ENCODE measurements around the gene ABHD16B. TPM values are rescaled to one million over a fixed set of nuclear protein-coding genes. Genes with fewer than 3 reads are reported as not detected.
A peak's percentile ranks its signal among the peaks of the same experiment; 100 is the strongest.

The ABHD16B gene
- total and polyA plus RNA-seq, 2 of the 13 experiments (the other 11 are each of a cell fraction or from before 2014, with no cell fraction given), result not detected

DNA sequence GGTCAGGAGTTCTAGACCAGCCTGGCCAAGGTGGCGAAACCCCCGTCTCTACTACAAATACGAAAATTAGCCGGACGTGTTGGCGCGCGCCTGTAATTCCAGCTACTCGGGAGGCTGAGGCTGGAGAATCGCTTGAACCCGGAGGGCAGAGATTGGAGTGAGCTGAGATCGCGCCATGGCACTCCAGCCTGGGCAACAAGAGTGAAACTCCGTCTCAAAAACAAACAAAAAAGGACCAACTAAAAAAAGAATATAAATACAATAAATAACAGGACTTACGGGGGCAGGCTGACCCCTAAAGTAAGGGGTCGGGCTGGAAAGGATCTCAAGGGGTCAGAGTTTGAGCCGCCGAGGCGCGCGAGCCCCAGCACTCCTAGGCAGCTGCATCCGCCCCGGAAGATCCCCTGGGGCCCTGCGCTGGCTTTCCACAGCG lies 3.3 kb downstream of the ABHD16B start (continued):
- TF ChIP-seq CBX1 (IDR thresholded peaks at IDR 0.05; ENCODE audit: low read depth), result no peak
- TF ChIP-seq ZNF136 (CRISPR knock-in tag; IDR thresholded peaks at IDR 0.05; ENCODE audit: low read depth), result peak; percentile 71; the same call in 1 of the 2 replicates
- 0 out of 2 replicates have a peak, but pooled peaks have one; percentile 28 for TF ChIP-seq MED13 (CRISPR knock-in tag; IDR thresholded peaks at IDR 0.05)
- TF ChIP-seq BRCA1 (CRISPR knock-in tag; IDR thresholded peaks at IDR 0.05), result peak; percentile 92; the same call in 1 of the 2 replicates
- no peak for TF ChIP-seq ZFP1 (CRISPR knock-in tag; IDR thresholded peaks at IDR 0.05)
- no peak for TF ChIP-seq CBX5 (CRISPR knock-in tag; IDR thresholded peaks at IDR 0.05; ENCODE audit: borderline replicate concordance)
- TF ChIP-seq, protein P1, sequence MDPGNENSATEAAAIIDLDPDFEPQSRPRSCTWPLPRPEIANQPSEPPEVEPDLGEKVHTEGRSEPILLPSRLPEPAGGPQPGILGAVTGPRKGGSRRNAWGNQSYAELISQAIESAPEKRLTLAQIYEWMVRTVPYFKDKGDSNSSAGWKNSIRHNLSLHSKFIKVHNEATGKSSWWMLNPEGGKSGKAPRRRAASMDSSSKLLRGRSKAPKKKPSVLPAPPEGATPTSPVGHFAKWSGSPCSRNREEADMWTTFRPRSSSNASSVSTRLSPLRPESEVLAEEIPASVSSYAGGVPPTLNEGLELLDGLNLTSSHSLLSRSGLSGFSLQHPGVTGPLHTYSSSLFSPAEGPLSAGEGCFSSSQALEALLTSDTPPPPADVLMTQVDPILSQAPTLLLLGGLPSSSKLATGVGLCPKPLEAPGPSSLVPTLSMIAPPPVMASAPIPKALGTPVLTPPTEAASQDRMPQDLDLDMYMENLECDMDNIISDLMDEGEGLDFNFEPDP (CRISPR knock-in tag; conservative IDR thresholded peaks at IDR 0.05), result 0 out of 2 replicates have a peak, but pooled peaks have one; percentile 89
- TF ChIP-seq, protein P2, sequence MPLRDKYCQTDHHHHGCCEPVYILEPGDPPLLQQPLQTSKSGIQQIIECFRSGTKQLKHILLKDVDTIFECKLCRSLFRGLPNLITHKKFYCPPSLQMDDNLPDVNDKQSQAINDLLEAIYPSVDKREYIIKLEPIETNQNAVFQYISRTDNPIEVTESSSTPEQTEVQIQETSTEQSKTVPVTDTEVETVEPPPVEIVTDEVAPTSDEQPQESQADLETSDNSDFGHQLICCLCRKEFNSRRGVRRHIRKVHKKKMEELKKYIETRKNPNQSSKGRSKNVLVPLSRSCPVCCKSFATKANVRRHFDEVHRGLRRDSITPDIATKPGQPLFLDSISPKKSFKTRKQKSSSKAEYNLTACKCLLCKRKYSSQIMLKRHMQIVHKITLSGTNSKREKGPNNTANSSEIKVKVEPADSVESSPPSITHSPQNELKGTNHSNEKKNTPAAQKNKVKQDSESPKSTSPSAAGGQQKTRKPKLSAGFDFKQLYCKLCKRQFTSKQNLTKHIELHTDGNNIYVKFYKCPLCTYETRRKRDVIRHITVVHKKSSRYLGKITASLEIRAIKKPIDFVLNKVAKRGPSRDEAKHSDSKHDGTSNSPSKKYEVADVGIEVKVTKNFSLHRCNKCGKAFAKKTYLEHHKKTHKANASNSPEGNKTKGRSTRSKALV (CRISPR knock-in tag; IDR thresholded peaks at IDR 0.05), result peak; percentile 32; the same call in 1 of the 2 replicates
- TF ChIP-seq FOXA1 (IDR thresholded peaks at IDR 0.05), result no peak
- no peak for TF ChIP-seq FOXA1 (CRISPR knock-in tag; IDR thresholded peaks at IDR 0.05)
- no peak for TF ChIP-seq ZNF747 (CRISPR knock-in tag; IDR thresholded peaks at IDR 0.05; ENCODE audit: borderline replicate concordance)
- TF ChIP-seq FLYWCH1 (CRISPR knock-in tag; IDR thresholded peaks at IDR 0.05), result no peak
- TF ChIP-seq ZNF557 (CRISPR knock-in tag; IDR thresholded peaks at IDR 0.05), result 0 out of 2 replicates have a peak, but pooled peaks have one; percentile 10
- peak; percentile 78; the same call in 1 of the 2 replicates for TF ChIP-seq HDAC6 (IDR thresholded peaks at IDR 0.05; ENCODE audit: low read depth, low read length)
- peak; percentile 14 for TF ChIP-seq HNRNPL (IDR thresholded peaks at IDR 0.05; ENCODE audit: low read depth, low read length)
- TF ChIP-seq, protein P3, sequence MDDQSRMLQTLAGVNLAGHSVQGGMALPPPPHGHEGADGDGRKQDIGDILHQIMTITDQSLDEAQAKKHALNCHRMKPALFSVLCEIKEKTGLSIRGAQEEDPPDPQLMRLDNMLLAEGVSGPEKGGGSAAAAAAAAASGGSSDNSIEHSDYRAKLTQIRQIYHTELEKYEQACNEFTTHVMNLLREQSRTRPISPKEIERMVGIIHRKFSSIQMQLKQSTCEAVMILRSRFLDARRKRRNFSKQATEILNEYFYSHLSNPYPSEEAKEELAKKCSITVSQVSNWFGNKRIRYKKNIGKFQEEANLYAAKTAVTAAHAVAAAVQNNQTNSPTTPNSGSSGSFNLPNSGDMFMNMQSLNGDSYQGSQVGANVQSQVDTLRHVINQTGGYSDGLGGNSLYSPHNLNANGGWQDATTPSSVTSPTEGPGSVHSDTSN (CRISPR knock-in tag; IDR thresholded peaks at IDR 0.05; ENCODE audit: borderline replicate concordance), result peak; percentile 81; the same call in 1 of the 2 replicates
- no peak; the same call in 1 of the 2 replicates for TF ChIP-seq ZNF773 (CRISPR knock-in tag; IDR thresholded peaks at IDR 0.05; ENCODE audit: borderline replicate concordance)
- TF ChIP-seq, protein P4, sequence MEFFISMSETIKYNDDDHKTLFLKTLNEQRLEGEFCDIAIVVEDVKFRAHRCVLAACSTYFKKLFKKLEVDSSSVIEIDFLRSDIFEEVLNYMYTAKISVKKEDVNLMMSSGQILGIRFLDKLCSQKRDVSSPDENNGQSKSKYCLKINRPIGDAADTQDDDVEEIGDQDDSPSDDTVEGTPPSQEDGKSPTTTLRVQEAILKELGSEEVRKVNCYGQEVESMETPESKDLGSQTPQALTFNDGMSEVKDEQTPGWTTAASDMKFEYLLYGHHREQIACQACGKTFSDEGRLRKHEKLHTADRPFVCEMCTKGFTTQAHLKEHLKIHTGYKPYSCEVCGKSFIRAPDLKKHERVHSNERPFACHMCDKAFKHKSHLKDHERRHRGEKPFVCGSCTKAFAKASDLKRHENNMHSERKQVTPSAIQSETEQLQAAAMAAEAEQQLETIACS (CRISPR knock-in tag; IDR thresholded peaks at IDR 0.05), result 0 out of 2 replicates have a peak, but pooled peaks have one; percentile 10
- TF ChIP-seq ZNF839 (CRISPR knock-in tag; IDR thresholded peaks at IDR 0.05; ENCODE audit: borderline replicate concordance), result no peak
- 0 out of 2 replicates have a peak, but pooled peaks have one; percentile 32 for TF ChIP-seq ZNF367 (CRISPR knock-in tag; IDR thresholded peaks at IDR 0.05; ENCODE audit: borderline replicate concordance)
- peak; percentile 1; the same call in 1 of the 2 replicates for TF ChIP-seq HES4 (CRISPR knock-in tag; IDR thresholded peaks at IDR 0.05; ENCODE audit: borderline replicate concordance)
- TF ChIP-seq, protein P5, sequence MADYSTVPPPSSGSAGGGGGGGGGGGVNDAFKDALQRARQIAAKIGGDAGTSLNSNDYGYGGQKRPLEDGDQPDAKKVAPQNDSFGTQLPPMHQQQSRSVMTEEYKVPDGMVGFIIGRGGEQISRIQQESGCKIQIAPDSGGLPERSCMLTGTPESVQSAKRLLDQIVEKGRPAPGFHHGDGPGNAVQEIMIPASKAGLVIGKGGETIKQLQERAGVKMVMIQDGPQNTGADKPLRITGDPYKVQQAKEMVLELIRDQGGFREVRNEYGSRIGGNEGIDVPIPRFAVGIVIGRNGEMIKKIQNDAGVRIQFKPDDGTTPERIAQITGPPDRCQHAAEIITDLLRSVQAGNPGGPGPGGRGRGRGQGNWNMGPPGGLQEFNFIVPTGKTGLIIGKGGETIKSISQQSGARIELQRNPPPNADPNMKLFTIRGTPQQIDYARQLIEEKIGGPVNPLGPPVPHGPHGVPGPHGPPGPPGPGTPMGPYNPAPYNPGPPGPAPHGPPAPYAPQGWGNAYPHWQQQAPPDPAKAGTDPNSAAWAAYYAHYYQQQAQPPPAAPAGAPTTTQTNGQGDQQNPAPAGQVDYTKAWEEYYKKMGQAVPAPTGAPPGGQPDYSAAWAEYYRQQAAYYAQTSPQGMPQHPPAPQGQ (CRISPR knock-in tag; IDR thresholded peaks at IDR 0.05; ENCODE audit: borderline replicate concordance), result peak; percentile 90; the same call in 1 of the 2 replicates
- no peak for TF ChIP-seq ZNF17 (CRISPR knock-in tag; IDR thresholded peaks at IDR 0.05)
- no peak for TF ChIP-seq SP140L (CRISPR knock-in tag; IDR thresholded peaks at IDR 0.05; ENCODE audit: borderline replicate concordance)

Measured in HepG2 (cell line).